Right lobe of liver (tissue), 4 donors: ENCODE measurements around the gene ZMIZ1.

Experiments
- CTCF ChIP-seq, 4 donors: fragments of 200-600 bp in 3 of 4; fragments of 450-650 bp in 1 of 4; IDR thresholded peaks; one replicate each; pipeline versions ENCODE4 v1.5.1 to v1.8.0; 2016 to 2022; ENCODE audit warnings: antibody characterized with exemption in 4 of 4, mild to moderate bottlenecking in 2 of 4
- POLR2A ChIP-seq: fragments of 450-650 bp; IDR thresholded peaks from one replicate; pipeline ENCODE4 v1.6.1; 2017; ENCODE audit warnings: antibody characterized with exemption, mild to moderate bottlenecking
- donor health status: DM: no; HTN: no; CAD: no.
- donor health status: DM: no; HTN: no; CAD: no.
- donor health status: DM: no; HTN: yes; CAD: no.

- TF ChIP-seq CTCF (IDR thresholded peaks at IDR 0.05) = no peak
- TF ChIP-seq POLR2A = no peak
These were observed 13.5 kb upstream of the ZMIZ1 start for GRCh38 chr10:79055100-79055782.
